ENCODE measurements around the gene C4orf50. TPM values are rescaled to one million over a fixed set of nuclear protein-coding genes. Genes with fewer than 3 reads are reported as not detected.

The C4orf50 gene
- total RNA-seq, 2 donors from 2014 or later = not detected

DNA sequence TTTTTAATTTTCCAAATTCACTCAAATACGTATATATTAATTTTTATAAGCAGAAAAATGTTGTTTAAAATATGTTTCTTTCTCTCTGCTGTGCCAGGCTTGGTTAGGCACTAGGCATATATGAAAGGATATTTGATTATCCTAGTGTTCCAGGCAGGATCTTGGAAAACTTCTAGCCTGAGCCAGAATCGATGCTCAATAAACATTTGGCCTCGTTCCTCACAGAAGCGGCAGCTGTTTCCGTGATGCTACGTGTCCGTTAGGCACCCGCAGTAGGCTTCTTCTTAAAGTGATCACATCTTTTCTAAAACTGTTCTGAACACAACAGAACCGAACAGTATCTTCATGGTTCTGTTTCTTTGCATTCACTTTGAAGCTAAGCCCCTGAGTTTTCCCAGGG lies 75.3 kb downstream of the C4orf50 start:
- Histone ChIP-seq H3K4me1 (no peaks in the 10 kb centered on the region), H3K27ac (no peak overlapping the region), H3K27me3 (no peaks in the 10 kb centered on the region), H3K36me3 (no peaks in the 10 kb centered on the region), H3K4me3 (no peak overlapping the region), H3K9me3 (no peaks in the 10 kb centered on the region)
- DNase-seq (ENCODE audit: low spot score) = no peak
- TF ChIP-seq, protein P1, sequence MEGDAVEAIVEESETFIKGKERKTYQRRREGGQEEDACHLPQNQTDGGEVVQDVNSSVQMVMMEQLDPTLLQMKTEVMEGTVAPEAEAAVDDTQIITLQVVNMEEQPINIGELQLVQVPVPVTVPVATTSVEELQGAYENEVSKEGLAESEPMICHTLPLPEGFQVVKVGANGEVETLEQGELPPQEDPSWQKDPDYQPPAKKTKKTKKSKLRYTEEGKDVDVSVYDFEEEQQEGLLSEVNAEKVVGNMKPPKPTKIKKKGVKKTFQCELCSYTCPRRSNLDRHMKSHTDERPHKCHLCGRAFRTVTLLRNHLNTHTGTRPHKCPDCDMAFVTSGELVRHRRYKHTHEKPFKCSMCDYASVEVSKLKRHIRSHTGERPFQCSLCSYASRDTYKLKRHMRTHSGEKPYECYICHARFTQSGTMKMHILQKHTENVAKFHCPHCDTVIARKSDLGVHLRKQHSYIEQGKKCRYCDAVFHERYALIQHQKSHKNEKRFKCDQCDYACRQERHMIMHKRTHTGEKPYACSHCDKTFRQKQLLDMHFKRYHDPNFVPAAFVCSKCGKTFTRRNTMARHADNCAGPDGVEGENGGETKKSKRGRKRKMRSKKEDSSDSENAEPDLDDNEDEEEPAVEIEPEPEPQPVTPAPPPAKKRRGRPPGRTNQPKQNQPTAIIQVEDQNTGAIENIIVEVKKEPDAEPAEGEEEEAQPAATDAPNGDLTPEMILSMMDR (IDR thresholded peaks at IDR 0.05) = no peak

DNA sequence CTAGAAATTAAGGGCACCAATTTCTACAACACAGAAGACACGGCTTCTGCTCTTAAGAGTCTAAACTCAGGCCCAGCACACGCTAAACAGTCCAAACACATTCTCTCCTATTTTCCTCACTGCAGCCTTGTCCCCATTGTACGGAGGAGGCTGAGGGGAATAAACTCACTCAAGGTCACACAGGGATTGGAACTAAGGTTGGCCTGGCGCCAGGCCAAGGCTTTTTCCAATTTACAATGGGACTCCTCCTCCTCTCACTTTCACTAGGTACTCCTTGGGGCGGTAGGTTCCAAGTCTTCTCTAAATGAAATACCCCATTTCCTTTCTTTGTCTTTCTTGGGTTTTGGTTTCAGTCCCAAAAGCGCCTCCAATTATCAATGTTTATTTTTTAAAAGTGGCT lies 76.6 kb downstream of the C4orf50 start:
- H3K27ac ChIP-seq = no peak overlapping the region
- TF ChIP-seq, protein P1 (IDR thresholded peaks at IDR 0.05) = no peak
- no peak for DNase-seq (ENCODE audit: low spot score)
- H3K36me3 ChIP-seq = no peaks in the 10 kb centered on the region
- H3K9me3 ChIP-seq = no peaks in the 10 kb centered on the region
- H3K4me3 ChIP-seq = no peak overlapping the region
- H3K27me3 ChIP-seq = no peaks in the 10 kb centered on the region
- no peaks in the 10 kb centered on the region for H3K4me1 ChIP-seq

DNA sequence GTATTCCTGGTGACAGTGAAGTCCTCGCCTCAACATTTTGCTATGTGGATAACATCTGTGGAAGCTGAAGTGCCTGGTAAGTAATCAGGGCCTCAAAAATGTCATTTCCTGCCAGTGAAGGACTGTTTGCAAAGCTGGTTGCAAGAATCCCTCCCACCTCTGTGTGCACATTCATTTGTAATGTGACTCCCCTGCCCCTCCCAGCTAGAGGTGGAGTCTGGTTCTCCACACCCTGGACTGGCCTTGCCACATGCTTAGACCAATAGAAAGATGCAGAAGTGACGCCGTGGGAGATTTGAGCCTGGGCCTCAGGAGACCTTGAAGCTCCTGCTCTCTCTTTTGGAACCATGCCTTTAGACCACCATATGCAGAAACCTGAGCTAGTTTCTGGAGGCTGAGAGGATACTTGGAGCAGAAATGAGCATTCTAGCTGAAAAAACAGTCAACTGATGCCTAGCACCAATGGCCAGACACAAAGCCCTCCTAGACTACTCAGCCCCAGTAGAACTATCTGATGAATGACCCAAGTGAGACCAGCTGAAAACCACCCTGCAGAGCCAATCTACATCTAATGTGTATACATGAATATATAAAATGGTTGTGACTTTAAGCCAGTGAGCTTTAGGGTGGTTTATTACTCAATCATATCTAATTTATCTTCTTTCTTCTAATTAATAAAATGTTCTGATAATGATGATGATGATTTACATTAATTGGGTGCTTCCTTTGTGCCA lies 77.6 kb downstream of the C4orf50 start:
- Histone ChIP-seq H3K9me3 (no peaks in the 10 kb centered on the region), H3K27me3 (no peaks in the 10 kb centered on the region), H3K4me3 (no peak overlapping the region), H3K4me1 (no peaks in the 10 kb centered on the region), H3K27ac (no peak overlapping the region), H3K36me3 (no peaks in the 10 kb centered on the region)
- no peak for DNase-seq (ENCODE audit: low spot score)
- TF ChIP-seq, protein P1 (IDR thresholded peaks at IDR 0.05) = no peak

DNA sequence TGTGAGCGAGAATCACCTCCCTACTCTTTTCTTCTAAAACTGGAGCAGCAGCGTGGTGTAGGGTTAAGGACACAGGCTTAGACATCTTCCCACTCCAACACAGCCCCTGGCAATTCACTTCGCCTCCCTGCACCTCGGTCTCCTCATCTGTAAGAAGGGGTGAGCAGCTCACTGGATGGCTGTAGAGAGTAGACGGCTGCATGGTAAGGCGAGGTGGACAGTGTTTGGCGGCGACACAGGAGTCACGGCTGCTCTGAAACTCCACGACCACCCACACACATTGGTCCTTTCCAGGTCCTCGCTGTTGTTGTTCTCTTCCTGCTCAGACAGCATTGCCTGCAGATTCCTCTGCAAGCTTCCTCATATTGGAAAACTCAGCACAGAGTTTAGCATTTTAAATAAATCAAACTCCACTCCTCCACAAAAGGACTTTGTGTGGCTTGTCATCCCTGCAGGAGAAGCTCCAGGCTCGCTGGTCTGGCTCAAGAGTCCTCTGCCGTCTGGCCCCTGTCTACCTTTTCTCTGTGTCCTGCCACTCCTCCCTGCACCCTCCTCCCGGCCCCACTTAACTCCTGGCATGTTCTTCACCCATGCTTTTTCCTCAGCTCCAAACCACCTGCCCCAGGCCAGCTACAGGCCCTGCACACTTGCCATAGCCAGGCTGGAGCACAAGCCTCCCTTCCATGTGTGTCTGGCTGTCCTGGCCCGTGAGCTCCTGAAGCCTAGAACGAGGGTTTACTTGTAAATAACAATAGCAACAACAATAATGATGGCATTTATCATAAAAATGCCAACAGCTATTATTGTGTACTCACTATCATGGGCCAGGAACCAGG lies 84.0 kb downstream of the C4orf50 start:
- Histone ChIP-seq H3K27ac (no peak overlapping the region), H3K4me3 (no peak overlapping the region), H3K4me1 (no peaks in the 10 kb centered on the region), H3K36me3 (no peaks in the 10 kb centered on the region), H3K27me3 (no peaks in the 10 kb centered on the region), H3K9me3 (no peaks in the 10 kb centered on the region)
- TF ChIP-seq, protein P1 (IDR thresholded peaks at IDR 0.05) = no peak
- no peak for DNase-seq (ENCODE audit: low spot score)

DNA sequence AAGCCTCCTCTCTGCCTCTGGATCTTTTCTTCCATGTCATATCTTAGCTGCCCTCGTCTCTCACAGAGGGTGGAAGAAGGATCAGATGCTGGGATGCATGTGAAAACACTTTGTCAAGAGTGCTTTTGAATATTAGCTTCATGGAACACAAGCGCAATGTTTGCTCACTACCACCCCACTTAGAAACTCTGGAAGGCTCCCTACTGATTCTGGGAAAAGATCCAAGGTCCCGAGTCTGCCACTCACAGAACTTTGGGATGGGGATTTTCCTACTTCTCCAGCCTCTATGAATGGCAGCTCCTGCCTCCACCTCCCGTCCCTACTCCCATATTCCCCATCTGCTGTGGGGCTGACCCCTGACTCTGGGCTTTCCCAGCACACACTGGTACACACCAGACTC lies 85.1 kb downstream of the C4orf50 start:
- H3K4me3 ChIP-seq = no peak overlapping the region
- no peak for DNase-seq (ENCODE audit: low spot score)
- H3K36me3 ChIP-seq = no peaks in the 10 kb centered on the region
- H3K27ac ChIP-seq = no peak overlapping the region
- no peaks in the 10 kb centered on the region for H3K27me3 ChIP-seq
- no peaks in the 10 kb centered on the region for H3K9me3 ChIP-seq
- no peaks in the 10 kb centered on the region for H3K4me1 ChIP-seq
- TF ChIP-seq, protein P1 (IDR thresholded peaks at IDR 0.05) = no peak
